GM21825 (cell line): Measurements from ENCODE around the gene TEX29.

Experiments
- ATAC-seq: cut with Tn5 transposase; IDR thresholded peaks from one replicate; pipeline ENCODE4 v1.9.1; 2021; ENCODE audit warnings: mild to moderate bottlenecking, moderate library complexity; ENCODE audit not compliant: unreplicated experiment

TEX29 gene

GRCh38 chr13:111389621-111390521, 69.4 kb downstream of the TEX29 start:
- ATAC-seq: no peak

- ATAC-seq: no peak
Measured at GRCh38 chr13:111390522-111391270, 70.3 kb downstream of the TEX29 start.

GRCh38 chr13:111392486-111392885, 72.0 kb downstream of the TEX29 start:
- no peak for ATAC-seq

GRCh38 chr13:111393221-111393790, 72.9 kb downstream of the TEX29 start:
- ATAC-seq: no peak
